Activated CD4-positive, alpha-beta T cell treated with anti-CD3 and anti-CD28 coated beads, Interleukin-2, amount 10 ng/mL, durations not matched to agents 24 days and 14 days (primary cell): Measurements from ENCODE around the gene PNPLA2. TPM values are rescaled to one million over a fixed set of nuclear protein-coding genes. Genes with fewer than 3 reads are reported as not detected.

Experiments
- DNase-seq: peaks from one replicate; pipeline ENCODE4 v3.0.0; 2022
- H3K27ac Mint-ChIP-seq: one replicate; pipeline ENCODE4 v1.8.0; 2022; ENCODE audit warnings: mild to moderate bottlenecking, mixed read lengths
- H3K27me3 Mint-ChIP-seq: one replicate; pipeline ENCODE4 v1.8.0; 2022; ENCODE audit warnings: mixed read lengths
- H3K36me3 Mint-ChIP-seq: one replicate; pipeline ENCODE4 v1.8.0; 2022; ENCODE audit warnings: low read depth, mild to moderate bottlenecking, mixed read lengths
- H3K4me1 Mint-ChIP-seq: one replicate; pipeline ENCODE4 v1.8.0; 2021; ENCODE audit warnings: mixed read lengths
- H3K4me3 Mint-ChIP-seq: one replicate; pipeline ENCODE4 v1.8.0; 2022; ENCODE audit warnings: mild to moderate bottlenecking, moderate library complexity, mixed read lengths
- H3K9me3 Mint-ChIP-seq: one replicate; pipeline ENCODE4 v1.8.0; 2021; ENCODE audit warnings: mixed read lengths
- intact Hi-C: fragments of 100-400 bp; cut with micrococcal nuclease; formaldehyde crosslinking; loops from one replicate; pipeline ENCODE4 v1.15.1; 2023
- total RNA-seq: library from RNA; stranded (reverse); gene quantifications from 2 replicates; pipeline ENCODE4 v1.2.3, GENCODE V29; 2022

Gene PNPLA2
- total RNA-seq, 1 donor from 2014 or later: 56.4 TPM

GRCh38 chr11:859394-860131 is 40.8 kb downstream of the PNPLA2 start:
- H3K4me3 Mint-ChIP-seq: no peak overlapping the region
- H3K36me3 Mint-ChIP-seq: no peaks in the 10 kb centered on the region
- no peaks in the 10 kb centered on the region for H3K27me3 Mint-ChIP-seq
- H3K9me3 Mint-ChIP-seq: no peaks in the 10 kb centered on the region
- intact Hi-C loops: no loop called here
- no peaks in the 10 kb centered on the region for H3K4me1 Mint-ChIP-seq
- H3K27ac Mint-ChIP-seq: no peak overlapping the region
- no peak for DNase-seq

GRCh38 chr11:860234-861104 is 41.8 kb downstream of the PNPLA2 start:
- intact Hi-C loops: no loop called here
- Mint-ChIP-seq H3K27me3 (no peaks in the 10 kb centered on the region), H3K4me3 (no peak overlapping the region), H3K4me1 (no peaks in the 10 kb centered on the region), H3K27ac (no peak overlapping the region), H3K9me3 (no peaks in the 10 kb centered on the region), H3K36me3 (no peaks in the 10 kb centered on the region)
- DNase-seq: no peak

- Mint-ChIP-seq H3K27me3 (no peaks in the 10 kb centered on the region), H3K4me1 (no peaks in the 10 kb centered on the region), H3K4me3 (no peak overlapping the region), H3K9me3 (no peaks in the 10 kb centered on the region), H3K27ac (no peak overlapping the region), H3K36me3 (no peaks in the 10 kb centered on the region)
- no peak for DNase-seq
- intact Hi-C loops: no loop called here
These were observed 42.4 kb downstream of the PNPLA2 start for GRCh38 chr11:861105-861479.

- no peaks in the 10 kb centered on the region for H3K27me3 Mint-ChIP-seq
- H3K36me3 Mint-ChIP-seq: no peaks in the 10 kb centered on the region
- no peaks in the 10 kb centered on the region for H3K4me1 Mint-ChIP-seq
- no peaks in the 10 kb centered on the region for H3K9me3 Mint-ChIP-seq
- no peak for DNase-seq
- H3K4me3 Mint-ChIP-seq: no peak overlapping the region
- intact Hi-C loops: no loop called here
- no peak overlapping the region for H3K27ac Mint-ChIP-seq
These were observed 43.5 kb downstream of the PNPLA2 start for GRCh38 chr11:862081-862661.

GRCh38 chr11:862696-863022 is 43.9 kb downstream of the PNPLA2 start:
- intact Hi-C loops: no loop called here
- Mint-ChIP-seq H3K4me3 (no peak overlapping the region), H3K9me3 (no peaks in the 10 kb centered on the region), H3K36me3 (no peaks in the 10 kb centered on the region), H3K27ac (no peak overlapping the region), H3K4me1 (no peaks in the 10 kb centered on the region), H3K27me3 (no peaks in the 10 kb centered on the region)
- DNase-seq: no peak

GRCh38 chr11:863023-863909 is 44.6 kb downstream of the PNPLA2 start:
- no peak overlapping the region for H3K4me3 Mint-ChIP-seq
- no peak overlapping the region for H3K27ac Mint-ChIP-seq
- intact Hi-C loops: no loop called here
- no peaks in the 10 kb centered on the region for H3K4me1 Mint-ChIP-seq
- H3K27me3 Mint-ChIP-seq: no peaks in the 10 kb centered on the region
- no peaks in the 10 kb centered on the region for H3K36me3 Mint-ChIP-seq
- DNase-seq: no peak
- no peaks in the 10 kb centered on the region for H3K9me3 Mint-ChIP-seq

GRCh38 chr11:863910-864827 is 45.5 kb downstream of the PNPLA2 start:
- Mint-ChIP-seq H3K9me3 (no peaks in the 10 kb centered on the region), H3K27me3 (no peaks in the 10 kb centered on the region), H3K4me3 (no peak overlapping the region), H3K36me3 (no peaks in the 10 kb centered on the region), H3K4me1 (no peaks in the 10 kb centered on the region), H3K27ac (no peak overlapping the region)
- intact Hi-C loops: no loop called here
- DNase-seq: no peak

- Mint-ChIP-seq H3K9me3 (no peaks in the 10 kb centered on the region), H3K4me1 (no peaks in the 10 kb centered on the region), H3K27me3 (no peaks in the 10 kb centered on the region), H3K4me3 (no peak overlapping the region), H3K36me3 (no peaks in the 10 kb centered on the region), H3K27ac (no peak overlapping the region)
- intact Hi-C loops: no loop called here
- DNase-seq: no peak
These were observed 46.2 kb downstream of the PNPLA2 start for GRCh38 chr11:864898-865297.

- Mint-ChIP-seq H3K36me3 (no peaks in the 10 kb centered on the region), H3K4me3 (no peak overlapping the region), H3K27ac (no peak overlapping the region), H3K4me1 (no peaks in the 10 kb centered on the region), H3K9me3 (no peaks in the 10 kb centered on the region), H3K27me3 (no peaks in the 10 kb centered on the region)
- intact Hi-C loops: no loop called here
- no peak for DNase-seq
These were observed 47.0 kb downstream of the PNPLA2 start for GRCh38 chr11:865462-866430.

- no peak overlapping the region for H3K27ac Mint-ChIP-seq
- H3K9me3 Mint-ChIP-seq: no peaks in the 10 kb centered on the region
- no peaks in the 10 kb centered on the region for H3K27me3 Mint-ChIP-seq
- intact Hi-C loops: no loop called here
- H3K36me3 Mint-ChIP-seq: no peaks in the 10 kb centered on the region
- DNase-seq: no peak
- no peak overlapping the region for H3K4me3 Mint-ChIP-seq
- H3K4me1 Mint-ChIP-seq: no peaks in the 10 kb centered on the region
These were observed 47.8 kb downstream of the PNPLA2 start for GRCh38 chr11:866481-866880.

- intact Hi-C loops: no loop called here
- Mint-ChIP-seq H3K4me1 (no peaks in the 10 kb centered on the region), H3K4me3 (no peak overlapping the region), H3K9me3 (no peaks in the 10 kb centered on the region), H3K27me3 (no peaks in the 10 kb centered on the region), H3K36me3 (no peaks in the 10 kb centered on the region), H3K27ac (no peak overlapping the region)
- DNase-seq: no peak
These were observed 49.2 kb downstream of the PNPLA2 start for GRCh38 chr11:867856-868358.

GRCh38 chr11:868394-868793 is 49.7 kb downstream of the PNPLA2 start:
- no peak for DNase-seq
- Mint-ChIP-seq H3K27me3 (no peaks in the 10 kb centered on the region), H3K36me3 (no peaks in the 10 kb centered on the region), H3K4me3 (no peak overlapping the region), H3K4me1 (no peaks in the 10 kb centered on the region), H3K27ac (no peak overlapping the region), H3K9me3 (no peaks in the 10 kb centered on the region)
- intact Hi-C loops: no loop called here
